NCI-H2227 (cell line): ENCODE results near the gene ZNF493.

Source experiments
- DNase-seq: peaks from one replicate; lab custom pipeline; 2025; ENCODE audit not compliant: unreplicated experiment; lab: John Stamatoyannopoulos, UW

Gene ZNF493

DNA sequence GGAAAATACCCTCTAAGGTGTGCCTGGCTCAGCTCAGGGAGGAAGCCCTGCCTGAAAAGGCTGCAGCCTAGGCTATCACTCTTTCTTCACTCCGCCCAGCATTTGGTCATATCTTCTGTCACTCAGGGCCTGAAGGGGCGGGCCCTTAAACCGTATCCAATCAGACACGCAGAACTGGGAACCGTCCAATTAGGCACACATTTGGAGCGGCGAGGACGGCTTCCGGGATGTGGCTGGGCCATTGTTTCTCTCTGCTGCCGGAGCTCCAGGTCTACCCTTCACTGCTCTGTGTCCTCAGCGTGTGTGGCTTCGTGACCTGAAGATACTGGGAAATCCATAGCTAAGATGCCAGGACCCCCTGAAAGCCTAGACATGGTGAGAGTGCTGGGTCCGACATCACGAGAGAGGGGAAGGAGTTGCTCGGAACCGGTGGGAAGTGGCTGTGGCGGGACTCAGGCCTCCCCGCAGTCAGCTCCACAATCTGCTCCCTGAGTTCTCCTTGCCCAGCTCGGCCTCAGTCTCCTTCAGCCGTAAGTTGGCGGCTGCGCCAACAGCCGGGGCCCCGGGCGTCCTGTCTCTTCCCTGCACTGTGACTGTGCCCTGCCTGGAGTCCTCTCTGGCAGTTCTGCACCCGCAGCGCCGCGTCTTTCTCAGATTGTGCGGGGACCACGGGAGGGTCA, at the start of gene ZNF493:
ZNF493 (plus strand) TSS at position 241 of the 680 bp plus-strand sequence; CDS start at position 346, 105 bp downstream.
- DNase-seq, result peak; percentile 90

DNA sequence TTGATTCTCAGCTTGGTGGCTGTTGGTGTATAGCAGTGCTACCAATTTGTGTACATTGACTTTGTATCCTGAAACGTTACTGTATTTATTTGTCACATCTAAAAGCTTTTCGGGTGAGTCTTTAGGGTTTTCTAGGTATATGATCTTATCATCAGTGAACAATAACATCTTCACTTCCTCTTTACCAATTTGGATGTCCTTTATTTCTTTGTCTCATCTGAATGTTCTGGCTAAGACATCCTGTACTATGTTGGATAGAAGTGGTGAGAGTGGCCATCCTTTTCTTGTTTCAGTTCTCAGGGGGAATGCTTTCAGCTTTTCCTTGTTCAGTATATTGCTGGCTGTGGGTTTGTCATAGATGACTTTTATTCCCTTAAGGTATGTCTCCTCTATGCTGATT, 44.1 kb upstream of the ZNF493 start:
- no peak for DNase-seq

DNA sequence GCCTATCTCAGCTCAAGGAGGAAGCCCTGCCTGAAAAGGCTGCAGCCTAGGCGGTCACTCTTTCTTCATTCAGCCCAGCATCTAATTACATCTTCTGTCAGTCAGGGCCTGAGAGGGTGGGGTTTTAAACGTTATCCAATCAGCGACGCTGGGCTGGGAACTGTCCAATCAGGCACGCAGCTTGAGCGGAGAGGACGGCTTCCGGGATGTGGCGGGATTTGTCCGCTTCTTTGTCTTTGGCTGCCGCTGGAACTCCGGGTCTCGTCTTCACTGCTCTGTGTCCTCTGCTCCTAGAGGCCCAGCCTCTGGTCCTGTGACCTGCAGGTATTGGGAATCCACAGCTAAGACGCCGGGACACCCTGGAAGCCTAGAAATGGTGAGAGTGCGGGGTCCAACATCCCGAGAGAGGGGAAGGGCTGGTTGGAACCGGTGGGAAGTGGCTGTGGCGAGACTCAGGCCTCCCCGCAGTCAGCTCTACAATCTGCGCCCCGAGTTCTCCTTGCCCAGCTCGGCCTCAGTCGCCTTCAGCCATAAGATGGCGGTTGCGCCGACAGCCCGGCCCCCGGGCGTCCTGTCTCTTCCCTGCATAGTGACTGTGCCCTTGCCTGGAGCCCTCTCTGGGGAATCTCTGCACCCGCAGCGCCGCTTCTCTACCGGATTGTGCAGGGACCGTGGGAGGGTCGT, 38.0 kb upstream of the ZNF493 start, which contains the start of gene ZNF738:
ZNF738 (plus strand) TSS at position 233 of the 684 bp plus-strand sequence; CDS start at position 374, 141 bp downstream.
- peak; percentile 94 for DNase-seq

DNA sequence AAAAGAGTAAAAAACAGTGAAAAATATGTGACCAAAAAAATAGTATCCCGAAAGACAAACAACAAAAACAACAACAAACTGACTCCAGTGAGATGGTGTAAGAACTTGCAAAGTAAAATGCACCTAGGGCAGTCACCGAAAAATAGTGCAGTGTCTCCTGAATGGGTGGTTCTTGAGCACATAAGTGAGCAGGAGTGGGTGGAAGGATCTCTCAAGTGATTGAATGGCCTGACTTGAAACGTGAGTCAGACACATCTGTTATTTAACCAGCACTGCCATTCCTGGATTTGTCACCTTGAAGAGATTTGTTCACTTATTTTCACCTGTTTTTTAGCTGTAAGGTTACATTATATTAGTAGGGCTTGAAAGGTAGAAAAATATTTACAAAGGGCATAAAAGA, 34.6 kb upstream of the ZNF493 start:
- DNase-seq, result no peak

DNA sequence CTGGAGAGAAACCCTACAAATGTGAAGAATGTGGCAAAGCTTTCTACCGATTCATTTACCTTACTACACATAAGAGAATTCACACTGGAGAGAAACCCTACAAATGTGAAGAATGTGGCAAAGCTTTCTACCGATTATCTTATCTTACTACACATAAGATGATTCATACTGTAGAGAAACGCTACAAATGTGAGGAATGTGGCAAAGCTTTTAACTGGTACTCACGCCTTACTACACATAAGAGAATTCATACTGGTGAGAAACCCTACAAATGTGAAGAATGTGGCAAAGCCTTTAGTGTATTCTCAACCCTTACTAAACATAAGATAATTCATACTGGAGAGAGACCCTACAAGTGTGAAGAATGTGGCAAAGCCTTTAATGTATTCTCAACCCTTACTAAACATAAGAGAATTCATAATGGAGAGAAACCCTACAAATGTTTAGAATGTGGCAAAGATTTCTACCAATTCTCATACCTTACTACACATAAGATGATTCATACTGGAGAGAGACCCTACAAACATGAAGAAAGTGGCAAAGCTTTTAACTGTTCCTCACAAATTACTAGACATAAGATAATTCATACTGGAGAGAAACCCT, 12.9 kb upstream of the ZNF493 start:
- DNase-seq, result no peak

DNA sequence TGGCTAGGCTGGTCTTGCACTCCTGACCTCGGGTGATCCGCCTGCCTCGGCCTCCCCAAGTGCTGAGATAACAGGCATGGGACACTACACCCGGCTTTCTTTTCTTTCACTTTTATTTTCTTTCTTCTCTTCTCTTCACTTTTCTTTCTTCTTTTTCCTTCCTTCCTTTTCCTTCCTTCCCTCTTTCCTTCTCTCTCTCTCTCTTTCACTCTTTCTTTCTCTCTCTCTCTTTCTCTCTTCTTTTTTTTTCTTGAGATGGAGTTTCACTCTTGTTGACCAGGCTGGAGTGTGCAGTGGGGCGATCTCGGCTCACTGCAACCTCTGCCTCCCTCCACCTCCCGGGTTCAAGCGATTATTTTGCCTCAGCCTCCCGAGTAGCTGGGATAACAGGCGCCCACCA, 812 bp upstream of the ZNF493 start:
- DNase-seq, result no peak

DNA sequence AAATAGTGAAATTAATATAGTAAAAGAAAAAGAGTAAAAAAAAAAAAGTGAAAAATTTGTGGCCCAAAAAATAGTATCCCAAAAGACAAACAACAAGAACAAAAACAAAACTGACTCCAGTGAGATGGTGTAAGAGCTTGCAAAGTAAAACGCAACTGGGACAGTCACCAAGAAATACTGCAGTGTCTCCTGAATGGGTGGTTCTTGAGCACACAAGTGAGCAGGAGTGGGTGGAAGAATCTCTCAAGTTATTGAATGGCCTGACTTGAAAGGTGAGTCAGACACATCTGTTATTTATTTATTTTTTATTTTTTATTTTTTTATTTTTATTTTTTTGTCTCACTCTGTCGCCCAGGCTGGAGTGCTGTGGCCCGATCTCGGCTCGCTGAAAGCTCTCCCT, 1.9 kb downstream of the ZNF493 start:
- DNase-seq, result no peak

DNA sequence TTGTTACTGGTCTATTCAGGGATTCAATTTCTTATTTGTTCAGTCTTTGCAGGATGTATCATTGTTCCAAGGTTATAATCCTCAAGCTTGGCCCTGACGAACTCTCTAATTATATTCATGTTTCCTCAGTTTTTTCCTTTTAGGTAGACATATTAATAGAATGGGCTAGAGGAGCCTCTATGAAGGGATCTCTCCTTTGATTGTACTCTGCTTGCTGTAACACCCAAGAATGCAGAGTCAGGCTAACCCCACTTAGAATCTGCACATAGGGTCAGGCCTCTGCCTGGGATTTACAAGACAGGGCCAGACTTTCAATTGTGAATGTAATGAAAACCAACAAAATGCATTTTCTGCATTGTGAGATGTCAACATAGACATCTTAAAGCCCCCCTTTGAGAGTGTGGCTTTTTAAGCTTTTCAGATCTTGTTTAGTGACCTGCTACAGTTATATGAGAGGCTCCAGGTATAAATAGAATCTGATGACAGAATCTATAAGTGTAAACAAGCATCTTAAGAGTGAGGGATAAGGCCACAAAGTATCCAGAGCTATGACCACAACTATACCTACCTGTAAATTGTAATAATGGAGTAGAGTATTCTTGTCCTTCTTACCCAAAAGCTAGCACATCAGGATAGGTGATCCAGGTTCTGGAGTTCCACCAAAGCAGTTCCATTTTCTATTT, 5.5 kb downstream of the ZNF493 start:
- DNase-seq, result no peak

DNA sequence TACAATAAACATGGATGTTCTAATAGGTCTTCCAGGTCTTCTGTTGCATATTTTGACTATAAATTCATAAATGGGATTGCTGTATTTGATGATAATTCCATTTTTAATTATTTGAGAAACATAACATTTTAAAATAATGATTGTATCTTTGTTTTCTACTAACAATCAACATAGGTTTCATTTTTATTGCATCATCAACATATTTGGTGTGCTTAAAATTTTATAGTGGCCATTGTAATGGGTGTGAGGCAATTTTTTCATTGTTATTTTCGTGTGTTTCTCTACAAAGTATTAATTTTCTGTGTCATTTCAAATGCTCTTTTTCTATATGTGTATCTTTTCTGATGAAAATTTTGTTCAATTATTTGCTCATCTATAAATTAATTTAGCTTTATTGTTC, 13.2 kb downstream of the ZNF493 start:
- no peak for DNase-seq

DNA sequence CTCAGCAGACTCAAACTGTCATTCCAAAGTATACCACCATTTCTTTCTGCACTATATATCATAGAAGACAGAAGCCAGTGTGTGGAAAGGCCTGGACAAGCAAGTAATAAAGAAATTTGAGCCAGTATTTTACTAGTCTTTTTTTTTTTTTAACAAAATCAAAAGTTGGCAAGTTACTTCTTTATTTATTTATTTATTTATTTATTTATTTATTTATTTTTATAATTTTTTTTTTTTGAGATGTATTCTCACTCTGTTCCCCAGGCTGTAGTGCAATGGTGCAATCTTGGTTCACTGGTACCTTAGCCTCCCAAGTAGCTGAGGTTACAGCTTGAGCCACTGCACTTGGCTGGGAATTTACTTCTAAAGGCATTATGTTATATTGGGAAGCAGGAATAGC, 25.3 kb downstream of the ZNF493 start:
- DNase-seq, result no peak

DNA sequence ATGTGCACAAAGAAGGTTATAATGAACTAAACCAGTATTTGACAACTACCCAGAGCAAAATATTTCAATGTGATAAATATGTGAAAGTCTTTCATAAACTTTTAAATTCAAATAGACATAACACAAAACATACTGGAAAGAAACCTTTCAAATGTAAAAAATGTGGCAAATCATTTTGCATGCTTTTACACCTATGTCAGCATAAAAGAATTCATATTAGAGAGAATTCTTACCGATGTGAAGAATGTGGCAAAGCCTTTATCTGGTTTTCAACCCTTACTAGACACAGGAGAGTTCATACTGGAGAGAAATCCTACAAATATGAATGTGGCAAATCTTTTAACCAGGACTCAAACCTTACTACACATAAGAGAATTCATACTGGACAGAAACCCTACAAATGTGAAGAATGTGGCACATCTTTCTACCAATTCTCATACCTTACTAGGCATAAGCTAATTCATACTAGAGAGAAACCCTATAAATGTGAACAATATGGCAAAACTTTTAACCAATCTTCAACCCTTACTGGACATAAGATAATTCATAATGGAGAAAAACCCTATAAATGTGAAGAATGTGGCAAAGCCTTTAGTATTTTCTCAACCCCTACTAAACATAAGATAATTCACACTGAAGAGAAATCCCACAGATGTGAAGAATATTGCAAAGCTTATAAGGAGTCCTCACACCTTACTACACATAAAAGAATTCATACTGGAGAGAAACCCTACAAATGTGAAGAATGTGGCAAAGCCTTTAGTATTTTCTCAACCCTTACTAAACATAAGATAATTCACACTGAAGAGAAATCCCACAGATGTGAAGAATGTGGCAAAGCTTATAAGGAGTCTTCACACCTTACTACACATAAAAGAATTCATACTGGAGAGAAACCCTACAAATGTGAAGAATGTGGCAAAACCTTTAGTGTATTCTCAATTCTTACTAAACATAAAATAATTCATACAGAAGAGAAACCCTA, 26.4 kb downstream of the ZNF493 start:
- no peak for DNase-seq

DNA sequence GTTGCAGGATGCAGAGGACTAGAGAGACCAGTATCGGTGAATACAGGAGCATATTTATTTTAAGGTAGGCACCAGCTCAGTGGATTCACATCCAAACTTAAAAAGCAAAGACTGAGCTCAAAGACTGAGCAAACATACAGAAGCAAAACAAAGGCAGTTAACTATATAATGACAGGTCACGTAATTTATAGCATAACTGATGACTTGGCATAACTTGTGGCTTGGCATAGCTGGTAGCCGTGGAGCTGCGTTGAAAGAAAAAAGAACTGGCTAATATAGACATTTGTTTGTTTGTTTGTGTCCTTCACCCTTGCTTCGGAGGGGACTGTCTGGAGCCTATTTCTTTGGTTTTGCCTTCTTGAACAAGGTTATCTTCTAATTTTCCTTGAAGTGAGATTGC, 33.7 kb downstream of the ZNF493 start:
- DNase-seq, result no peak

DNA sequence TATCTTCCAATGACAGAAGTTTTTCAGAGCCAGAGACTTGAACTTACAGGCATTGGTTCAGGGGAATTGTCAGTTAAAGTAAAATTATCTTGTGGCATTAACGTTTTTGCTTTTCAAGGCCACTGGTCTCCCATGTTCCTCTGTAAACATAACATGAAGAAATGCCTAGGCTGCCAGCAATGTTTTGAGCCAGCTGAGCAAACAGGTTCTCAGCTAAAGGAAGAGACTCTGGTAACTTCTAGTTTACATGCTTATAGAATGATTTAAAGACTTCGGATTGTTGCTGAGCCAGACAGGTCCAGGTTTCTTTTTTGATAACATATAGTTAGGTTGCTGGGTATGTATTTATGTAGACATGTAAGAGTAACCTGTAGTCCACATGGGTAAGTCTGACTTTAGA, 35.7 kb downstream of the ZNF493 start:
- DNase-seq, result no peak

DNA sequence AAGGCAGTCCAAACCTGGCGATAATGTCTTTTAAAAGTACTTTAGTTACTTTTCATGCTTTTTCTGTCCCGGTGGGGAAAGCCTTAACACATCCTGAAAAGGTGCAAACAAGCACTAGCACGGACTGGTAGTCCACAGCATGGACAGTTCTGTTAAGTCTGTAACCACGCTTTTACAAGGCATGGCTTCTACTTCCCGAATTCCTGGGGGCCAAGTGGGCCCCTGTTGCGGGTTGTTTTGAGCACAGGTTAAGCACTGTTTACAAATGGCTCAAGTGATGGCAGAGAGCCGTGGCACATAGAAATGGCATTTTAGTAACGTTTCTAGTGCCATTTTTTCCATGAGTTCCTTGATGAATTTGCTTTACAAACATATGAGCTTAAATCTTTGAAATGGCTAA, 37.6 kb downstream of the ZNF493 start:
- DNase-seq, result no peak

DNA sequence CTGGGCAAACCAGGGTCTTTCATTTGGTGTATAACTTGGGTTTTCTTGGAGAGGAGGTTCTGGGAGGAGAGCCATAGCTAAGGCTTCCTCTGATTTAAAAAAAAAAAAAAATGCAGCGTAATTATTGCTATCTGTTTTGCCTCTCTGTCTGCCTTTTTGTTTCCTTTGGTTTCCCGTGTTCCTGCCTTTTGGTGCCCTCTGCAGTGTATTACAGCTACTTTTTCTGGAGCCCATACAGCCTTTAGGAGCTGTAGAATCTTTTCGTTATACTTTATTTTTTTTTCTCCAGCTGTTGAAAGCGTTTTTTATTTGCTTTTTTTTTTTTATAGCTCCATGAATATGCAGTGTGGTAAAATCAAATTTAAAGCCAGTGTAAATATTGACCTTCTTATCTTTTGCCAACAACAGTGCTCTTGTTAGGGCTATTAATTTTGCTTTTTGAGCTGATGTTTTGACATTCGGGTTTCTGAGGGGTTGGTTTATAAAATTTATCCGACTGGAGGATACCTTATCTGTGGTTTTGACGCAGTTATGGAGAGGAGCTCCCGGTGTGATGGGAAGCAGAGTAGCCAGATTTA, 38.1 kb downstream of the ZNF493 start:
- peak; percentile 0 for DNase-seq

DNA sequence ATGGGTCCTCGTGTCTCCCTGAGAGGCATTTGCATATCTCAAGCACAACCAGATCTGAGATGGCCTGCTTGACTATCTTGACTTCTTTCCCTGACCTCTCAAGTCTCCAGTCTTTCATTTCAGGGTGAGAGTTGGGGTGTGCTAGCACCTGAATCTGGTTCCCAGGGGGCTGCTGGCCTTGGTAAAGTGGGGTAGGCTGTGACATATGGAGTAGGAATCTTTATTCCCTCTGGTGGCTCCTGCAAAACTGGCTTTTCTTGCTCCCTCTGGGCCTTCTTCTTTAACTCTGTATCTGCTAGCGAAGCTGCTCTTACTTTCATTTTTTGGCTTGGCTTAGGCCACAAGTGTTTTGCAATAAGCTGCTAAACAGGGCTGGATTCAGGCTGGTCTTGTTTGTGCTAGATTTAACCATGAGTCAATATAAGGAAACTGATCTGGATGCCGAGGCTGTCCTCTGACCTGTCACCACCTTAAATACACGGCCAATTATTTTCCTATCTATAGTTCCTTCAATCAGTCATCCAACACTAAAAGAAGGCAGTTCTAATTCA, 42.3 kb downstream of the ZNF493 start:
- no peak for DNase-seq

DNA sequence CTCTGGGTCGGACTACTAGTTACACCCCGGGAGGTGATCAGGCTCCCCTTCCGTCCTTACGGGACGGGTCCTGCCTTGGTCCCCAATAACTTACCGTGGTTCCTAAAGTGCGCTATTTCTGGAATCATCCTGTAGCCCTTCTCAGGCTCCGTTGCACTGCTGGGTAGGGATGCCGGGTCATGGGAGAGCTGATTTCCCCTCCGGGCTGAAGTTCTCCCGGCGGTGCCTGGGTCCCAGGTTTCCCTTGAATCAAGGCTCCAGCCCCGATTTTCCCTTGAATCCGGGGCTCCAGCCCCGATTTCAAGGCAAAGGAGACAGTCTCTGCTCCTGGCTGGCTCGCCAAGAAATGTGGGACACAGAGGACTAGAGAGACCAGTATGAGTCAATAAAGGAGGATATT, 43.4 kb downstream of the ZNF493 start:
- DNase-seq, result no peak

DNA sequence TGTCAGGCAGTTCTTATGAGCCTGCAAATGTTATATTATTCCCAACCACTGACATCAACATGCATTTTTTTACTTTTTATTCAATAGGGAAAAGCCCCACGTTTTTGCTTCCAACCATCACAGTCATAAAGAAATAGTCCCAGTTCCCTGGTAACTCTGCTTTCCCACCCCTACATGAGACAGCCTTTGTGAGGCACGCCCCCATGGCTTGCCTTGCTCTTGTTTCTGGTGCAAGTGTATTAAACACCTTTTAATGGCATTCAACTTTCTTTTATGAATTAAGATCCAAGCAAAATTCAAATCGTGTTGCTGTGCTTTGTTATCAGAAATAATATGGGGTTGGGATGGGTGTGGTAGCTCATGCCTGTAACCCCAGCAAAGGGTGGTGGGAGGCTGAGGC, 54.3 kb downstream of the ZNF493 start:
- no peak for DNase-seq

DNA sequence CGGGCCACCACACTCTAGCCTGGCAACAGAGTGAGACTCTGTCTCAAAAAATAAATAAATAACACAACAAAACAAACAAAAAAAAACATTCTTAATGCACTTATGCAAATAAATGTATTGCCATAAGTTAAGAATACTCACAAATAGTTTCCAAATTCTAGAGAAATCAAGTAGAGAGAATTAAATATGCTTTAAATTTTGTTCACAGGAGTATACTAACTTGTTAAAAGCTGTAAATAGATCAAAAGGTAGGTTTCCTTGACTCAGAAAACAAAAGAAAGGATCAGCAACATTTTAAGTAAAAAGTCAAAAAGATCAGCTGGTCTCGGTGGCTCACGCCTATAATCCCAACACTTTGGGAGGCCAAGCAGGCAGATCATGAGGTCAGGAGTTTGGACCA, 58.0 kb downstream of the ZNF493 start:
- no peak for DNase-seq

DNA sequence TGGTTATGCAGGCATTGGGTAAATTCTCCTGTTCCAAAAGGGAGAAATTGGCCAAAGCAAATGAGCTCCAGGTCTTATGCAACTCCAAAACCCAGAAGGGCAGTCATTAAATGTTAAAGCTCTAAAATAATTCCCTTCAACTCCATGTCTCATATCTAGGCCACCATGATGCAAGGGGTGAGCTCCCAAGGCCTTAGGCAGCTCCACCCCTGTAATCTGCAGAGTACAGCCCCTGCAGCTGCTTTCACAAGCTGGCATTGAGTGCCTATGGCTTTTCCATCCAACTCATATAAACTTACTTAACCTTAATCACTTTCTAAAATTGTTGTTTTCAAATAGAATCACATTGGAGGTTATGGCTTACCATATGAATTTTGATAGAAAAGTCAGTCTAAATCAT, 63.8 kb downstream of the ZNF493 start:
- no peak for DNase-seq
